ENCODE data around the gene NBEA.
A peak's percentile ranks its signal among the peaks of the same experiment; 100 is the strongest.
"Not testable (repeated sequence)": the region's sequence is repeated elsewhere in the genome, so short reads cannot be mapped to it uniquely, and the experiment has no call there.

Gene NBEA

GRCh38 chr13:35598233-35598632 lies 656.2 kb downstream of the NBEA start:
- no peak for DNase-seq

- no peak for DNase-seq
These were observed 656.8 kb downstream of the NBEA start for GRCh38 chr13:35598790-35599369.

- no peak for DNase-seq
These were observed 657.3 kb downstream of the NBEA start for GRCh38 chr13:35599384-35599783.

GRCh38 chr13:35600137-35600536 lies 658.1 kb downstream of the NBEA start:
- no peak for DNase-seq

GRCh38 chr13:35603593-35604285 lies 661.7 kb downstream of the NBEA start:
- DNase-seq = no peak

- DNase-seq = no peak
These were observed 672.6 kb downstream of the NBEA start for GRCh38 chr13:35614666-35615065.

- no peak for DNase-seq
These were observed 675.4 kb downstream of the NBEA start for GRCh38 chr13:35617420-35617819.

- no peak for DNase-seq
These were observed 676.6 kb downstream of the NBEA start for GRCh38 chr13:35618565-35619083.

GRCh38 chr13:35621989-35622388 lies 679.9 kb downstream of the NBEA start:
- DNase-seq = no peak

GRCh38 chr13:35629026-35629425 lies 687.0 kb downstream of the NBEA start:
- peak; percentile 57 for DNase-seq

- no peak for DNase-seq
These were observed 688.6 kb downstream of the NBEA start for GRCh38 chr13:35630551-35631275.

- DNase-seq = no peak
These were observed 689.6 kb downstream of the NBEA start for GRCh38 chr13:35631666-35632065.

- DNase-seq = no peak
These were observed 701.6 kb downstream of the NBEA start for GRCh38 chr13:35643625-35644024.

- no peak for DNase-seq
These were observed 704.1 kb downstream of the NBEA start for GRCh38 chr13:35646056-35646774.

- DNase-seq = no peak
These were observed 706.1 kb downstream of the NBEA start for GRCh38 chr13:35648201-35648600.

- no peak for DNase-seq
These were observed 707.1 kb downstream of the NBEA start for GRCh38 chr13:35649162-35649561.

GRCh38 chr13:35659796-35660195 lies 717.7 kb downstream of the NBEA start:
- DNase-seq = no peak

GRCh38 chr13:35664747-35665146 lies 722.7 kb downstream of the NBEA start:
- no peak for DNase-seq

- DNase-seq = no peak
These were observed 727.3 kb downstream of the NBEA start for GRCh38 chr13:35669321-35669720.

- peak; percentile 77 for DNase-seq
These were observed 730.5 kb downstream of the NBEA start for GRCh38 chr13:35672611-35673010.

- peak; percentile 99 for DNase-seq
These were observed 733.6 kb downstream of the NBEA start for GRCh38 chr13:35675651-35676050.

GRCh38 chr13:35677863-35678262 lies 735.8 kb downstream of the NBEA start:
- not testable (repeated sequence) for DNase-seq

GRCh38 chr13:35681685-35682084 lies 739.6 kb downstream of the NBEA start:
- no peak for DNase-seq
